GM21360 (cell line): ENCODE results near the gene HTT.
"Not testable (repeated sequence)": the region's sequence is repeated elsewhere in the genome, so short reads cannot be mapped to it uniquely, and the experiment has no call there.

Experiments used
- ATAC-seq: cut with Tn5 transposase; IDR thresholded peaks from one replicate; pipeline ENCODE4 v1.9.1; 2021; ENCODE audit warnings: mild to moderate bottlenecking, moderate library complexity; ENCODE audit not compliant: unreplicated experiment

HTT gene

GRCh38 chr4:3044870-3045819, 29.3 kb upstream of the HTT start:
- no peak for ATAC-seq

- ATAC-seq: no peak
Measured at GRCh38 chr4:3046162-3046561, 28.3 kb upstream of the HTT start.

GRCh38 chr4:3046623-3047022, 27.9 kb upstream of the HTT start:
- no peak for ATAC-seq

GRCh38 chr4:3047464-3048286, 26.8 kb upstream of the HTT start:
- peak; percentile 87 for ATAC-seq

- ATAC-seq: not testable (repeated sequence)
Measured at GRCh38 chr4:3051141-3051897, 23.2 kb upstream of the HTT start.

GRCh38 chr4:3054169-3054759, 20.2 kb upstream of the HTT start:
- ATAC-seq: no peak

GRCh38 chr4:3059943-3060342, 14.5 kb upstream of the HTT start:
- no peak for ATAC-seq

GRCh38 chr4:3060946-3061345, 13.5 kb upstream of the HTT start:
- no peak for ATAC-seq

- no peak for ATAC-seq
Measured at GRCh38 chr4:3062471-3062870, 12.0 kb upstream of the HTT start.

- no peak for ATAC-seq
Measured at GRCh38 chr4:3065551-3065950, 8.9 kb upstream of the HTT start.

- no peak for ATAC-seq
Measured at GRCh38 chr4:3066836-3067400, 7.6 kb upstream of the HTT start.

- no peak for ATAC-seq
Measured at GRCh38 chr4:3067473-3068001, 6.9 kb upstream of the HTT start.

GRCh38 chr4:3069661-3070199, 4.8 kb upstream of the HTT start:
- no peak for ATAC-seq

GRCh38 chr4:3070709-3071500, 3.6 kb upstream of the HTT start:
- no peak for ATAC-seq

GRCh38 chr4:3071811-3072210, 2.7 kb upstream of the HTT start:
- ATAC-seq: no peak

- ATAC-seq: peak; percentile 21
Measured at GRCh38 chr4:3073158-3074077, 1.1 kb upstream of the HTT start.

- no peak for ATAC-seq
Measured at GRCh38 chr4:3074846-3075651, 568 bp downstream of the HTT start.
